CD4-positive, alpha-beta memory T cell (primary cell): Measurements from ENCODE around the gene ZNRF3. TPM values are rescaled to one million over a fixed set of nuclear protein-coding genes. Genes with fewer than 3 reads are reported as not detected.
"Not testable (repeated sequence)": the region's sequence is repeated elsewhere in the genome, so short reads cannot be mapped to it uniquely, and the experiment has no call there.

Experiments used
- CTCF ChIA-PET: fragments of 350-600 bp; sonication (Branson Sonifier 250); formaldehyde crosslinking; loops from one replicate; lab custom pipeline; 2021; ENCODE audit warnings: inconsistent platforms; ENCODE audit not compliant: partially characterized antibody; lab: Charles Lee
- POLR2A ChIA-PET: fragments of 350-600 bp; sonication (Branson Sonifier 250); formaldehyde crosslinking; loops from one replicate; lab custom pipeline; 2021; ENCODE audit not compliant: partially characterized antibody; lab: Charles Lee
- DNase-seq, 5 donors: peaks; one replicate each; pipeline versions ENCODE4 v3.0.0 to v3.0.0-alpha.2; 2020 to 2022; ENCODE audit warnings: mixed read lengths in 1 of 5
- H3K27ac ChIP-seq: one replicate; pipeline ENCODE4 v1.7.0; 2013; ENCODE audit warnings: low read depth, low read length
- H3K27me3 ChIP-seq: 2 replicates; pipeline ENCODE4 v1.7.0; 2013; ENCODE audit warnings: mild to moderate bottlenecking, low read length, moderate library complexity; ENCODE audit not compliant: insufficient read depth
- H3K36me3 ChIP-seq: 2 replicates; pipeline ENCODE4 v1.7.0; 2013; ENCODE audit warnings: mild to moderate bottlenecking, low read length, moderate library complexity; ENCODE audit not compliant: insufficient read depth
- H3K4me1 ChIP-seq: 2 replicates; pipeline ENCODE4 v1.7.0; 2013; ENCODE audit warnings: mild to moderate bottlenecking, low read length, moderate library complexity; ENCODE audit not compliant: insufficient read depth
- H3K4me3 ChIP-seq, 2 donors: one replicate each; pipeline ENCODE4 v1.7.0; 2013; ENCODE audit warnings: low read length in 2 of 2, mild to moderate bottlenecking in 1 of 2
- H3K9me3 ChIP-seq, 2 donors: one replicate each; pipeline ENCODE4 v1.7.0; 2013; ENCODE audit warnings: low read length in 2 of 2, control low read depth in 1 of 2; ENCODE audit not compliant: control insufficient read depth in 1 of 2
- H3K27ac Mint-ChIP-seq, 7 donors: one replicate each; pipeline ENCODE4 v1.8.0; 2020 to 2021; ENCODE audit warnings: mixed read lengths in 7 of 7, mild to moderate bottlenecking in 6 of 7, inconsistent platforms in 3 of 7, moderate library complexity in 3 of 7
- H3K27me3 Mint-ChIP-seq, 2 donors: one replicate each; pipeline ENCODE4 v1.8.0; 2020 to 2021; ENCODE audit warnings: mixed read lengths in 2 of 2
- H3K36me3 Mint-ChIP-seq, 2 donors: one replicate each; pipeline ENCODE4 v1.8.0; 2020 to 2021; ENCODE audit warnings: mixed read lengths in 2 of 2, inconsistent platforms in 1 of 2, mild to moderate bottlenecking in 1 of 2
- H3K4me1 Mint-ChIP-seq, 4 donors: one replicate each; pipeline ENCODE4 v1.8.0; 2020 to 2021; ENCODE audit warnings: mixed read lengths in 4 of 4, mild to moderate bottlenecking in 1 of 4
- H3K4me3 Mint-ChIP-seq, 8 donors: one replicate each; pipeline ENCODE4 v1.8.0; 2020 to 2021; ENCODE audit warnings: mixed read lengths in 8 of 8, mild to moderate bottlenecking in 7 of 8, moderate library complexity in 6 of 8, inconsistent platforms in 3 of 8
- H3K9me3 Mint-ChIP-seq, 8 donors: one replicate each; pipeline ENCODE4 v1.8.0; 2020 to 2021; ENCODE audit warnings: mixed read lengths in 8 of 8, mild to moderate bottlenecking in 5 of 8, inconsistent platforms in 3 of 8, moderate library complexity in 1 of 8
- intact Hi-C: fragments of 100-400 bp; cut with micrococcal nuclease; formaldehyde crosslinking; loops from one replicate; pipeline ENCODE4 v1.15.1; 2023
- polyA plus RNA-seq, 2 donors: library from polyadenylated mRNA; unstranded; fragments of 300-500 nt; fragmentation: Illumina TruSeq; gene quantifications; one replicate each; pipeline ENCODE4 v1.2.3, GENCODE V29; 2021
- total RNA-seq, 2 experiments: library from RNA; stranded (reverse); gene quantifications; one replicate each; pipeline ENCODE4 v1.2.3, GENCODE V29; 2021

Gene ZNRF3
- total and polyA plus RNA-seq, 4 experiments from 2014 or later, result 0.11 to 0.89 (median 0.70) TPM; not detected in 1

DNA sequence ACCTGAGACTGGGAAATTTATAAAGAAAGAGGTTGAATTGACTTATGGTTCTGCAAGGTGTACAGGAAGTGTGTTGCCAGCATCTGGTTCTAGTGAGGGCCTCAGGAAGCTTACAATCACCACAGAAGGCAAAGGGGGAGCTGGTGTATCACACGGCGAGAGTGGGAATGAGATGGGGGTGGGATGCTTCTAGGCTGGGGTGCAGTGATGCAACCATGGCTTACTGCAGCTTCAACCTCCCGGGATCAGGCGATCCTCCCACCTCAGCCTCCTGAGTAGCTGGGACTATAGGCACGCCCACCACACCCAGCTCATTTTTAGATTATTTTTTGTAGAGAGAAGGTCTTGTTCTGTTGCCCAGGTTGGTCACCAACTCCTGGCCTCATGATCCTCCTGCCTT is 117.3 kb downstream of the ZNRF3 start:
- Mint-ChIP-seq H3K27ac (no peak overlapping the region), H3K27me3 (peaks cover 0 to 3% of the 10 kb centered on the region in 2 donors), H3K4me3 (no peak overlapping the region), H3K9me3 (peaks cover 0 to 5% (median 0%) of the 10 kb centered on the region in 8 donors), H3K36me3 (no peaks in the 10 kb centered on the region), H3K4me1 (no peaks in the 10 kb centered on the region)
- no peak overlapping the region for H3K27ac ChIP-seq
- H3K36me3 ChIP-seq, result no peaks in the 10 kb centered on the region
- intact Hi-C loops, result no loop called here
- no peaks in the 10 kb centered on the region for H3K27me3 ChIP-seq
- no peaks in the 10 kb centered on the region for H3K4me1 ChIP-seq
- H3K9me3 ChIP-seq, result no peaks in the 10 kb centered on the region
- CTCF ChIA-PET, result interaction anchor here (0.6 to 0.9 kb wide), 3 partner anchors 14 to 83 kb away, joined by 3 to 5 read pairs (median 3); no protein-coding TSS in a partner anchor
- no peak for DNase-seq
- POLR2A ChIA-PET, result no interaction called here
- no peak overlapping the region for H3K4me3 ChIP-seq

DNA sequence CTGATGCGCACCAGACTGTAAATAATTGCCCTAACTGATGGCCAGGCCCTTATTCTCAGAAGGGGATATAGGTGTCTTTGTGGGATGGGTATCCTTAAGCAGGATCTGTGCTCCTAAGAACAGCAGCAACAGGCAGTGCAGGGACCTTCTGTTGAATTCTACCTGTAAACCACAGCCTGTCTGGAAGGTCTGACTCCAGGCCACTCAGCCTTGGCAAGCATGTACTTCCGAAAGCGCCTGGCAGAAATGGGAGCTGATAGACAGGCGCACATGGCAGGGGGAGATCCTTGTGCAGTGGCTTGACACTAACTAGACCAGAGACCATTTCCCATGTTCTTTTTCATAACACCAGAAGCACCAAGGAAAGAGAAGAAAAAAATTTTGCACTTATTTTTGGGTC is 119.2 kb downstream of the ZNRF3 start:
- Mint-ChIP-seq H3K4me3 (no peak overlapping the region), H3K27me3 (peaks cover 0 to 3% of the 10 kb centered on the region in 2 donors), H3K36me3 (no peaks in the 10 kb centered on the region), H3K9me3 (peaks cover 0 to 5% (median 0%) of the 10 kb centered on the region in 8 donors), H3K4me1 (no peaks in the 10 kb centered on the region), H3K27ac (no peak overlapping the region)
- intact Hi-C loops, result no loop called here
- ChIA-PET CTCF (no interaction called here), POLR2A (no interaction called here)
- no peaks in the 10 kb centered on the region for H3K9me3 ChIP-seq
- no peak overlapping the region for H3K27ac ChIP-seq
- no peaks in the 10 kb centered on the region for H3K27me3 ChIP-seq
- DNase-seq, result no peak
- H3K36me3 ChIP-seq, result no peaks in the 10 kb centered on the region
- no peak overlapping the region for H3K4me3 ChIP-seq
- H3K4me1 ChIP-seq, result no peaks in the 10 kb centered on the region

DNA sequence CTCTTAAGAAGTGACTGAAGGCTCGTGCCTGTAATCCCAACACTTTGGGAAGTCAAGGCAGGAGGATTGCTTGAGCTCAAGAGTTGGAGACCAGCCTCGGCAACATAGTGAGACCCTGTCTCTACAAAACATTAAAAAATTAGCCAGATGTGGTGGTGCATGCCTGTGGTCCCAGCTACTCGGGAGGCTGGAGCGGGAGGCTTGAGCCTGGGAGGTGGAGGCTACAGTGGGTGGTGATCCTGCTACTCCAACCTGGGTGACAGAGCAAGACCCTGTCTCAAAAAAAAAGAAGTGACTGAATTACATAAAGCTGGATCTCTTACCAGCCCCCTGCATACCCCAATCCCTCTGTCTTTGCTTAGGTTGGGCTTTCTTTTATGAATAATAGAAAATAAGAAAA is 120.2 kb downstream of the ZNRF3 start:
- Histone ChIP-seq H3K27me3 (no peaks in the 10 kb centered on the region), H3K4me3 (no peak overlapping the region), H3K4me1 (no peaks in the 10 kb centered on the region), H3K27ac (no peak overlapping the region), H3K9me3 (no peaks in the 10 kb centered on the region), H3K36me3 (no peaks in the 10 kb centered on the region)
- Mint-ChIP-seq H3K27ac (no peak overlapping the region), H3K36me3 (no peaks in the 10 kb centered on the region), H3K27me3 (peaks cover 0 to 3% of the 10 kb centered on the region in 2 donors), H3K9me3 (peaks cover 0 to 5% (median 0%) of the 10 kb centered on the region in 8 donors), H3K4me1 (no peaks in the 10 kb centered on the region), H3K4me3 (no peak overlapping the region)
- ChIA-PET CTCF (no interaction called here), POLR2A (no interaction called here)
- intact Hi-C loops, result no loop called here
- DNase-seq, result no peak

DNA sequence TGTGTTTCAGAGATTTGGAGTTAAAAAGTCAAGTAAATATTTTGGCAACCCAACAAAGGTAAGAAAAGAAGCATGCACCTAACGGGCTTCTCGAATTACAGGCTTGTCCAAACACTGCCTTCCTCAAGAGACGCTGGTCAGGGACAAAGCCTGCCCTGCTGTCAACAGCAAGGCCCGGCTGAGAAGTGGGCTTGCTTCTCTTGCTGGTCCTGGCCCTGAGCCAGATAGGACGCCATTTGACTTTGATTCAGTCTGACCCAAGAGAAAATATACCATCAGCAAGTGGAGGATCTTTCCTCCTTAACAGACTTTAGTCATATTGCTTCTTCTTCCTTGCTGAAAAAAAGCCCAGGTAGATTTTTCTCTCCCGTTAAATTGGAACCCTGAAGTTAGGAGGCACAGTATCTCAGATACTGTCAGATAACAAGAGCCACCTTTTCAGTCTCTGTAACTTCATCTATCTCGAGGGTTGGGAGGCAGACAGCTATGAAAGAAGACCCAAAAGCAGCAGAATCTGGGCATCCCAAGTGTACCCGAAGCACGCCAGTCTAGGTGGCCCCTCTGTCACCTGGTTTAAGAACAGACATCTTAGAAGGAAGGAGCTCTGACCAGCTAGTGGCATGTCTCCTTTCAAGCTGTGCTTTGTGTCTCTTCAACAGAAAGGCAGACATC is 120.7 kb downstream of the ZNRF3 start:
- Mint-ChIP-seq H3K27me3 (peaks cover 0 to 3% of the 10 kb centered on the region in 2 donors), H3K27ac (no peak overlapping the region), H3K36me3 (no peaks in the 10 kb centered on the region), H3K9me3 (peaks cover 0 to 5% (median 0%) of the 10 kb centered on the region in 8 donors), H3K4me1 (no peaks in the 10 kb centered on the region), H3K4me3 (no peak overlapping the region)
- no peak for DNase-seq
- POLR2A ChIA-PET, result no interaction called here
- CTCF ChIA-PET, result interaction anchor here (2.0 kb wide), 1 partner anchor 37 kb away, joined by 5 read pairs; no protein-coding TSS in a partner anchor
- Histone ChIP-seq H3K4me3 (no peak overlapping the region), H3K27me3 (no peaks in the 10 kb centered on the region), H3K36me3 (no peaks in the 10 kb centered on the region), H3K9me3 (no peaks in the 10 kb centered on the region), H3K27ac (no peak overlapping the region), H3K4me1 (no peaks in the 10 kb centered on the region)
- intact Hi-C loops, result no loop called here

DNA sequence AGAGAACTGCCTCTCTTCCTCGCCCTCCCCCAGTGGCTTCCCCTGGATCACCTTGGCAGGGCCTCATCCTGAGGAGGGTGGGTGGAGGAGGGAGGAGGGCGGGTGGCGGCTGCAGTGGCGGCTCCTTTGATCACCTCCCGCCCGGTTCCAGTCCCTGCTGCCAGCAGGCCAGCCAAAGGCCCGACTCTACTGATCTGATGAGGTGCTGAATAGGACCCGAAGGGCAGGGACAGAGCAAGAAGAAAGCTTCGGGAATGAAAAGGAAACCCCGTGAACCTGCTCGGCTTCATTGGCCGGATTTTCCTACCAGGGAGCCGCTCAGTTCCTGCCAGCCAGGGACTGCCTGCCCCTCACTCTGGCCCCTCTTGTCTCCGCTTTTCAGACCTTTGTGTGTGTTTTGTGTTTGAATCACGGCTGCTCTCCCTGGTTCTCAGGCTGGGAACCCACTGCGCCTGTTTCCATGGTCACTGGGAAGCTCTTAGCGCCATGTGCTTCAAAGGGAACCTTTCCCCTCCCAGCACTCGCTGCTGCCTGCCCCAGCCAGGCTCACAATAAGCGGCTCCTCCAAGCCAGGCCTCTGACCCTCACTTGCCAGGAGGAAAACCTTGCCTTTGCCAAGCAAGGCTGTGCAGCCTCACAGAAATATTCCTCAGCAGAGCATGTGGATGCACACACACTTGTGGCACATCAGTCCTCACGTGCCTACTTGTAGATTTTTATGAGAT is 121.4 kb downstream of the ZNRF3 start:
- Histone ChIP-seq H3K27me3 (no peaks in the 10 kb centered on the region), H3K9me3 (no peaks in the 10 kb centered on the region), H3K4me1 (no peaks in the 10 kb centered on the region), H3K27ac (no peak overlapping the region), H3K4me3 (no peak overlapping the region), H3K36me3 (no peaks in the 10 kb centered on the region)
- DNase-seq, result no peak
- intact Hi-C loops, result no loop called here
- Mint-ChIP-seq H3K36me3 (no peaks in the 10 kb centered on the region), H3K4me1 (no peaks in the 10 kb centered on the region), H3K9me3 (peaks cover 0 to 5% (median 0%) of the 10 kb centered on the region in 8 donors), H3K27me3 (peaks cover 0 to 3% of the 10 kb centered on the region in 2 donors), H3K4me3 (no peak overlapping the region), H3K27ac (no peak overlapping the region)
- ChIA-PET POLR2A (no interaction called here), CTCF (interaction anchor here (2.0 kb wide), 1 partner anchor 36 kb away, joined by 5 read pairs; no protein-coding TSS in a partner anchor)

DNA sequence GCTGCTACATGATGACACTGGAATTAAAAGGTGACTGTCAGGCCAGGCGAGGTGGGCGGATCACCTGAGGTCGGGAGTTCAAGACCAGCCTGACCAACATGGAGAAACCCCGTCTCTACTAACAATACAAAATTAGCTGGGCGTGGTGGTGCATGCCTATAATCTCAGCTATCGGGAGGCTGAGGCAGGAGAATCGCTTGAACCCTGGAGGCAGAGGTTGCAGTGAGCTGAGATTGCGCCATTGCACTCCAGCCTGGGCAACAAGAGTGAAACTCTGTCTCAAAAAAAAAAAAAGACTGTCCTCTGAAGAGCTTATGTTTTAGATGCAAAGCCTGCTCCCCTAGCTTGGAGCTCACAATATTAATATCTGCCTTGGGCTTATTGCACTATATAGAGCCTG is 122.4 kb downstream of the ZNRF3 start:
- H3K36me3 Mint-ChIP-seq, POLR2A ChIA-PET, intact Hi-C loops, H3K27me3 Mint-ChIP-seq, H3K4me3 Mint-ChIP-seq, DNase-seq, H3K4me1 Mint-ChIP-seq, H3K36me3 ChIP-seq, H3K27me3 ChIP-seq, H3K4me3 ChIP-seq, H3K4me1 ChIP-seq, H3K27ac Mint-ChIP-seq, H3K27ac ChIP-seq, H3K9me3 ChIP-seq, H3K9me3 Mint-ChIP-seq: not testable (repeated sequence)
- CTCF ChIA-PET, result interaction anchor here (2.0 kb wide), 1 partner anchor 35 kb away, joined by 5 read pairs; no protein-coding TSS in a partner anchor

DNA sequence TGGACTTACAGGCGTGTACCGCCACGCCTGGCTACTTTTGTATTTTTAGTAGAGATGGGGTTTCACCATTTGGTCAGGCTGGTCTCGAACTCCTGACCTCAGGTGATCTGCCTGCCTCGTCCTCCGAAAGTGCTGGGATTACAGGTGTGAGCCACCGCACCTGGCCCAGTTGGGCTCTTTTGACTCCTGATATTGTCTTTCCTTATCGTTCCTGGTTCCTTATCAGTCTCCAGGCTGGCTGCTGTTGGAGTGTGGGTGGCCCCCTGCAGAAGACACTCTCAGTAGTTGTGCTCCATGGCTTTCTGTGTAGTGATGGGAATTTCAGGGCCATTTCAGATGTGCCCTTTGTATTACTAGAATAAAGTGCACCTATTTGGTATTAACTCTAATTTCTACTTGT is 123.0 kb downstream of the ZNRF3 start:
- Mint-ChIP-seq H3K27me3 (peaks cover 0 to 3% of the 10 kb centered on the region in 2 donors), H3K36me3 (no peaks in the 10 kb centered on the region), H3K4me1 (no peaks in the 10 kb centered on the region), H3K9me3 (peaks cover 0 to 3% (median 0%) of the 10 kb centered on the region in 8 donors), H3K27ac (no peak overlapping the region), H3K4me3 (no peak overlapping the region)
- CTCF ChIA-PET, result interaction anchor here (2.0 kb wide), 1 partner anchor 34 kb away, joined by 5 read pairs; no protein-coding TSS in a partner anchor
- no peak overlapping the region for H3K27ac ChIP-seq
- H3K4me1 ChIP-seq, result no peaks in the 10 kb centered on the region
- H3K4me3 ChIP-seq, result no peak overlapping the region
- H3K36me3 ChIP-seq, result no peaks in the 10 kb centered on the region
- DNase-seq, result no peak
- no peaks in the 10 kb centered on the region for H3K9me3 ChIP-seq
- POLR2A ChIA-PET, result no interaction called here
- intact Hi-C loops, result no loop called here
- H3K27me3 ChIP-seq, result no peaks in the 10 kb centered on the region
